WERI-Rb-1 (cell line): ENCODE measurements around the gene PDE4B.

ENCODE experiments used
- DNase-seq: peaks from one replicate; pipeline ENCODE4 v3.0.0-alpha.2; 2020
- H3K27ac ChIP-seq: fragments of 250-450 bp; sonication (Bioruptor Pico); 2 replicates; pipeline ENCODE4 v1.5.1; 2020; ENCODE audit warnings: mild to moderate bottlenecking, moderate library complexity
- H3K27me3 ChIP-seq: fragments of 250-450 bp; sonication (Bioruptor Pico); 2 replicates; pipeline ENCODE4 v1.5.1; 2021; ENCODE audit warnings: mild to moderate bottlenecking, low read depth, moderate library complexity; ENCODE audit not compliant: insufficient read depth, severe bottlenecking
- H3K36me3 ChIP-seq: fragments of 250-450 bp; sonication (Bioruptor Pico); 2 replicates; pipeline ENCODE4 v1.5.1; 2020; ENCODE audit warnings: mild to moderate bottlenecking, moderate library complexity
- H3K4me3 ChIP-seq: 2 replicates; pipeline ENCODE4 v1.5.1; 2011; ENCODE audit warnings: low read depth, mild to moderate bottlenecking, control low read depth, low read length
- H3K9me3 ChIP-seq: fragments of 250-450 bp; sonication (Bioruptor Pico); 2 replicates; pipeline ENCODE4 v1.5.1; 2021; ENCODE audit warnings: mild to moderate bottlenecking, moderate library complexity; ENCODE audit not compliant: severe bottlenecking
- CTCF ChIP-seq: IDR thresholded peaks from 2 replicates; pipeline ENCODE4 v1.5.1; 2011; ENCODE audit warnings: low read depth, mild to moderate bottlenecking, control low read depth, inconsistent platforms, low read length

PDE4B gene

GRCh38 chr1:66226985-66227384, 434.3 kb downstream of the PDE4B start:
- no peak for TF ChIP-seq CTCF
- no peak overlapping the region for H3K4me3 ChIP-seq

GRCh38 chr1:66227966-66228365, 435.3 kb downstream of the PDE4B start:
- H3K36me3 ChIP-seq = no peaks in the 10 kb centered on the region
- no peaks in the 10 kb centered on the region for H3K27me3 ChIP-seq
- TF ChIP-seq CTCF = no peak
- DNase-seq = no peak
- H3K9me3 ChIP-seq = no peaks in the 10 kb centered on the region
- H3K4me3 ChIP-seq = no peak overlapping the region
- H3K27ac ChIP-seq = no peak overlapping the region

More at GRCh38 chr1:66226985-66227384, 434.3 kb downstream of the PDE4B start:
- Histone ChIP-seq H3K27ac (no peak overlapping the region), H3K27me3 (no peaks in the 10 kb centered on the region), H3K36me3 (no peaks in the 10 kb centered on the region), H3K9me3 (no peaks in the 10 kb centered on the region)
- no peak for DNase-seq

- H3K27ac ChIP-seq = no peak overlapping the region
- no peaks in the 10 kb centered on the region for H3K27me3 ChIP-seq
- TF ChIP-seq CTCF = no peak
- DNase-seq = no peak
- no peak overlapping the region for H3K4me3 ChIP-seq
- H3K36me3 ChIP-seq = no peaks in the 10 kb centered on the region
- no peaks in the 10 kb centered on the region for H3K9me3 ChIP-seq
These were observed 438.5 kb downstream of the PDE4B start for GRCh38 chr1:66231217-66231616.

GRCh38 chr1:66231681-66232463, 439.2 kb downstream of the PDE4B start:
- DNase-seq = no peak
- TF ChIP-seq CTCF = no peak
- Histone ChIP-seq H3K27me3 (no peaks in the 10 kb centered on the region), H3K27ac (no peak overlapping the region), H3K9me3 (no peaks in the 10 kb centered on the region), H3K4me3 (no peak overlapping the region), H3K36me3 (no peaks in the 10 kb centered on the region)

GRCh38 chr1:66237042-66237441, 444.3 kb downstream of the PDE4B start:
- no peak for TF ChIP-seq CTCF
- no peak for DNase-seq
- Histone ChIP-seq H3K27me3 (no peaks in the 10 kb centered on the region), H3K27ac (no peak overlapping the region), H3K4me3 (no peak overlapping the region), H3K36me3 (no peaks in the 10 kb centered on the region), H3K9me3 (no peaks in the 10 kb centered on the region)
